GM19328 (cell line): Measurements from ENCODE around the gene DUSP2.

Experiments used
- ATAC-seq: cut with Tn5 transposase; IDR thresholded peaks from one replicate; pipeline ENCODE4 v1.9.1; 2021; ENCODE audit warnings: mild to moderate bottlenecking, moderate library complexity; ENCODE audit not compliant: unreplicated experiment

Gene DUSP2

GRCh38 chr2:96105152-96105915 is 39.9 kb downstream of the DUSP2 start:
- no peak for ATAC-seq

GRCh38 chr2:96104487-96104861 is 40.8 kb downstream of the DUSP2 start:
- no peak for ATAC-seq

- ATAC-seq: no peak
These were observed 41.3 kb downstream of the DUSP2 start for GRCh38 chr2:96103761-96104486.

- no peak for ATAC-seq
These were observed 42.0 kb downstream of the DUSP2 start for GRCh38 chr2:96103187-96103601.

GRCh38 chr2:96102596-96103186 is 42.5 kb downstream of the DUSP2 start:
- no peak for ATAC-seq

- no peak for ATAC-seq
These were observed 44.3 kb downstream of the DUSP2 start for GRCh38 chr2:96100893-96101304.

GRCh38 chr2:96099861-96100798 is 45.1 kb downstream of the DUSP2 start:
- ATAC-seq: no peak

GRCh38 chr2:96098900-96099590 is 46.2 kb downstream of the DUSP2 start:
- ATAC-seq: no peak

- no peak for ATAC-seq
These were observed 47.1 kb downstream of the DUSP2 start for GRCh38 chr2:96097951-96098823.

GRCh38 chr2:96097441-96097840 is 47.8 kb downstream of the DUSP2 start:
- ATAC-seq: no peak

GRCh38 chr2:96095116-96095636 is 50.1 kb downstream of the DUSP2 start:
- no peak for ATAC-seq

- ATAC-seq: no peak
These were observed 51.7 kb downstream of the DUSP2 start for GRCh38 chr2:96093528-96093927.
